Myocyte (in vitro differentiated cells): ENCODE measurements around the gene HECTD4. TPM values are rescaled to one million over a fixed set of nuclear protein-coding genes. Genes with fewer than 3 reads are reported as not detected.
"Not testable (repeated sequence)": the region's sequence is repeated elsewhere in the genome, so short reads cannot be mapped to it uniquely, and the experiment has no call there.

ENCODE experiments used
- DNase-seq: peaks from one replicate; pipeline ENCODE4 v3.0.0-alpha.2; 2012; ENCODE audit warnings: low read depth
- microRNA-seq: library from miRNA; unstranded; fragments of <30 nt; microRNA quantifications from one replicate; pipeline ENCODE4, GENCODE V29; 2016
- total RNA-seq: library from RNA; depleted of rRNA; stranded (reverse); fragments of >200 nt; gene quantifications from 2 replicates; pipeline ENCODE4 v1.2.3, GENCODE V29; 2014

Gene HECTD4
- total RNA-seq, 1 donor from 2014 or later, result 26.0 TPM

- DNase-seq, result peak; percentile 97
Observed at GRCh38 chr12:112125250-112125999, 256.8 kb downstream of the HECTD4 start, which contains the start of gene TRAFD1. TRAFD1 (plus strand) TSS chr12:112125560; CDS start chr12:112130523, 4,963 bp downstream.

- no peak for DNase-seq
Observed at GRCh38 chr12:112124918-112125249, 257.3 kb downstream of the HECTD4 start.

GRCh38 chr12:112122823-112123690 is 259.2 kb downstream of the HECTD4 start:
- no peak for DNase-seq

GRCh38 chr12:112121780-112122565 is 260.3 kb downstream of the HECTD4 start:
- peak; percentile 95 for DNase-seq

- no peak for DNase-seq
Observed at GRCh38 chr12:112117685-112118084, 264.5 kb downstream of the HECTD4 start.

- peak; percentile 49 for DNase-seq
Observed at GRCh38 chr12:112116232-112117060, 265.8 kb downstream of the HECTD4 start.

GRCh38 chr12:112115259-112116045 is 266.8 kb downstream of the HECTD4 start:
- no peak for DNase-seq

- DNase-seq, result no peak
Observed at GRCh38 chr12:112112409-112113133, 269.7 kb downstream of the HECTD4 start.

- no peak for DNase-seq
Observed at GRCh38 chr12:112111931-112112330, 270.3 kb downstream of the HECTD4 start.

- DNase-seq, result not testable (repeated sequence)
Observed at GRCh38 chr12:112110787-112111662, 271.2 kb downstream of the HECTD4 start.

Small RNA genes within 50 kb of the gene (microRNA-seq; reads per million reads assigned to microRNA genes)
- not detected for gene MIR6861

Other genes starting within 250 kb of the HECTD4 start
- 1,709 and 1,781 TPM in 2 replicates for gene RPL6, start 27.2 kb upstream of the HECTD4 start, total RNA-seq
- gene PTPN11, start 36.5 kb upstream of the HECTD4 start, total RNA-seq, result 92.8 and 108 TPM in 2 replicates